Nephron progenitor cell (in vitro differentiated cells): ENCODE results near the gene STK16.
"Not testable (repeated sequence)": the region's sequence is repeated elsewhere in the genome, so short reads cannot be mapped to it uniquely, and the experiment has no call there.

ENCODE experiments used
- DNase-seq: peaks from one replicate; pipeline ENCODE4 v3.0.0; 2021
- H3K27ac Mint-ChIP-seq: 2 replicates; pipeline ENCODE4 v1.8.0; 2021; ENCODE audit warnings: mild to moderate bottlenecking, moderate library complexity, mixed read lengths
- H3K27me3 Mint-ChIP-seq: 2 replicates; pipeline ENCODE4 v1.8.0; 2021; ENCODE audit warnings: mild to moderate bottlenecking, low read depth, mixed read lengths; ENCODE audit not compliant: poor library complexity
- H3K36me3 Mint-ChIP-seq: 2 replicates; pipeline ENCODE4 v1.8.0; 2021; ENCODE audit warnings: low read depth, mixed read lengths
- H3K4me1 Mint-ChIP-seq: 2 replicates; pipeline ENCODE4 v1.8.0; 2021; ENCODE audit warnings: mixed read lengths
- H3K4me3 Mint-ChIP-seq: 2 replicates; pipeline ENCODE4 v1.8.0; 2021; ENCODE audit warnings: mild to moderate bottlenecking, moderate library complexity, mixed read lengths
- H3K9me3 Mint-ChIP-seq: 2 replicates; pipeline ENCODE4 v1.8.0; 2021; ENCODE audit warnings: mild to moderate bottlenecking, moderate library complexity, mixed read lengths
- CTCF ChIP-seq: fragments of 200-600 bp; sonication (generic); IDR thresholded peaks from 2 replicates; pipeline ENCODE4 v1.5.0; 2021; ENCODE audit warnings: antibody characterized with exemption

Gene STK16

GRCh38 chr2:219253753-219254589 is 8.7 kb downstream of the STK16 start, which contains the start of gene TUBA4A:
Gene TUBA4A (minus strand): TSS chr2:219253918. CDS start chr2:219253858, 60 bp downstream.
- peak; percentile 67 for DNase-seq
- H3K27me3 Mint-ChIP-seq: peaks cover 89% of the 10 kb centered on the region

GRCh38 chr2:219254590-219255201 is 9.4 kb downstream of the STK16 start:
- Mint-ChIP-seq H3K36me3 (no peaks in the 10 kb centered on the region), H3K9me3 (no peaks in the 10 kb centered on the region), H3K4me1 (peaks cover 25% of the 10 kb centered on the region), H3K27me3 (peaks cover 96% of the 10 kb centered on the region), H3K4me3 (peak overlapping the region; percentile 66), H3K27ac (no peak overlapping the region)
- DNase-seq: no peak
- TF ChIP-seq CTCF: no peak

More at GRCh38 chr2:219253753-219254589, 8.7 kb downstream of the STK16 start, which contains the start of gene TUBA4A:
- Mint-ChIP-seq H3K36me3 (no peaks in the 10 kb centered on the region), H3K4me3 (peak within 1 kb of the TSS; percentile 76), H3K4me1 (peaks cover 32% of the 10 kb centered on the region), H3K9me3 (no peaks in the 10 kb centered on the region), H3K27ac (no peak within 1 kb of the TSS)
- no peak for TF ChIP-seq CTCF

- not testable (repeated sequence) for H3K27ac Mint-ChIP-seq, H3K9me3 Mint-ChIP-seq, H3K36me3 Mint-ChIP-seq, H3K4me1 Mint-ChIP-seq, H3K4me3 Mint-ChIP-seq, DNase-seq
- peaks cover 96% of the 10 kb centered on the region for H3K27me3 Mint-ChIP-seq
These were observed 13.7 kb downstream of the STK16 start for GRCh38 chr2:219258942-219259341.

GRCh38 chr2:219261024-219261855 is 16.0 kb downstream of the STK16 start:
- TF ChIP-seq CTCF: no peak
- peaks cover 82% of the 10 kb centered on the region for H3K27me3 Mint-ChIP-seq
- H3K9me3 Mint-ChIP-seq: no peaks in the 10 kb centered on the region
- no peaks in the 10 kb centered on the region for H3K36me3 Mint-ChIP-seq
- no peak overlapping the region for H3K27ac Mint-ChIP-seq
- DNase-seq: no peak
- H3K4me3 Mint-ChIP-seq: no peak overlapping the region
- no peaks in the 10 kb centered on the region for H3K4me1 Mint-ChIP-seq

GRCh38 chr2:219266232-219266631 is 21.0 kb downstream of the STK16 start:
- Mint-ChIP-seq H3K27ac (no peak overlapping the region), H3K9me3 (no peaks in the 10 kb centered on the region), H3K4me1 (no peaks in the 10 kb centered on the region), H3K36me3 (no peaks in the 10 kb centered on the region), H3K4me3 (no peak overlapping the region), H3K27me3 (peaks cover 58% of the 10 kb centered on the region)
- no peak for DNase-seq
- no peak for TF ChIP-seq CTCF

GRCh38 chr2:219266886-219267285 is 21.6 kb downstream of the STK16 start:
- Mint-ChIP-seq H3K4me1 (no peaks in the 10 kb centered on the region), H3K36me3 (no peaks in the 10 kb centered on the region), H3K27me3 (peaks cover 57% of the 10 kb centered on the region), H3K27ac (no peak overlapping the region), H3K4me3 (no peak overlapping the region), H3K9me3 (no peaks in the 10 kb centered on the region)
- no peak for TF ChIP-seq CTCF
- DNase-seq: no peak
